NT2/D1 (cell line): Measurements from ENCODE around the gene DDX3Y.

ENCODE experiments used
- DNase-seq: peaks from one replicate; pipeline ENCODE4 v3.0.0-alpha.2; 2011; ENCODE audit warnings: low read depth, low spot score
- H3K27me3 ChIP-seq: 2 replicates; pipeline ENCODE4 v1.6.0; 2011; ENCODE audit warnings: mild to moderate bottlenecking; ENCODE audit not compliant: insufficient read length, insufficient read depth
- H3K36me3 ChIP-seq: 2 replicates; pipeline ENCODE4 v1.6.1; 2011; ENCODE audit warnings: mild to moderate bottlenecking, low read length, mixed read lengths; ENCODE audit not compliant: insufficient read depth, insufficient read length
- H3K4me1 ChIP-seq: 2 replicates; pipeline ENCODE4 v1.5.1; 2011; ENCODE audit not compliant: insufficient read depth, insufficient read length
- H3K4me3 ChIP-seq: 2 replicates; pipeline ENCODE4 v1.5.1; 2011; ENCODE audit warnings: low read depth; ENCODE audit not compliant: insufficient read length
- H3K9ac ChIP-seq: 2 replicates; pipeline ENCODE4 v1.6.0; 2011; ENCODE audit warnings: low read depth; ENCODE audit not compliant: insufficient read length
- H3K9me3 ChIP-seq: 2 replicates; pipeline ENCODE4 v1.5.1; 2011; ENCODE audit warnings: mild to moderate bottlenecking, low read length; ENCODE audit not compliant: insufficient read depth
- SUZ12 ChIP-seq: IDR thresholded peaks from 2 replicates; pipeline ENCODE4 v1.6.1; 2011; ENCODE audit not compliant: insufficient read length, insufficient read depth; ENCODE audit errors: extremely low read depth
- YY1 ChIP-seq: IDR thresholded peaks from 2 replicates; pipeline ENCODE4 v1.6.1; 2011; ENCODE audit not compliant: insufficient read length, insufficient read depth
- ZNF274 ChIP-seq: IDR thresholded peaks from 2 replicates; pipeline ENCODE4 v1.6.1; 2011; ENCODE audit warnings: mild to moderate bottlenecking, low read depth, low read length

The DDX3Y gene

DNA sequence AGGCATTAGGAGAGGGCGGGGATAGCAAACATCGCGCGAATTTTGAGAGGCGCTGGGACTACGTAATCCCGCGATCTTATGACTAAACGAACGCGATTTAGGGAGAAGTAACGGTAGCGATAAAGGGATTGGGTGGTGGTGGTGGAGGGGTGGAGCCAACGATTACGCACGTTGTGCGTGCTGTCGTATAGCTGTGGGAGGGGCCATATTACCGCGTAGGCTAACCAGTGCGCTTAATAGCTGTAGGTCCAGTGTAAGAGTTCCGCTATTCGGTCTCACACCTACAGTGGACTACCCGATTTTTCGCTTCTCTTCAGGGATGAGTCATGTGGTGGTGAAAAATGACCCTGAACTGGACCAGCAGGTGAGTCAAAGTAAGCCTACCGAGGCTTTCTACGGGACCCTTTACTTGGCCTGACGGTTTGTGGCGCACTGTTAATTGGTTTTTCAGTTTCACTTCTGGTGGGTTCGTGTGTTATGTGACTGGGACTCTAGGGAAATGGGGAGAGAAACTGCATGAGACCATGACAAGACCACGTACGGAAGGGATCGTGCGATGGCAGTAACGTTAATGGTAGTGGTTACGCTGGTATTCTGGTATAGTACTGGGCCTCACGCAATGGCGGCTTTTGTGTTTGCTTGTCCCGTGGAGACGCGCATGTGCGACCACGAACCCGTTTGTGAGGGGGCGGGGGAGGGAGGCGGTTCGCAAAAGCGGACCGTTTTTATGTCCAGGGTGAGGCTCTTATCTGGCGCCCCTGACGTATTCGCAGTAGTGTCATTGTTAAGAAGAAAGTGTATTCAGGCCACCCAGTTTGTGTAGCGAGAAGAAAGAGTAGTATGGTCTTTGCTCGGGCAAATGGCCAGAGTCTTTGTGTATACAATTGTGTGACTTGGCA is at the start of gene DDX3Y:
DDX3Y (plus strand) TSS at position 251 of the 899 bp plus-strand sequence; CDS start at position 320, 69 bp downstream.
- peak within 1 kb of the TSS; percentile 74 for H3K9ac ChIP-seq
- no peaks in the 10 kb centered on the region for H3K4me1 ChIP-seq
- no peaks in the 10 kb centered on the region for H3K36me3 ChIP-seq
- H3K27me3 ChIP-seq: no peaks in the 10 kb centered on the region
- no peaks in the 10 kb centered on the region for H3K9me3 ChIP-seq
- H3K4me3 ChIP-seq: peak within 1 kb of the TSS; percentile 83
- DNase-seq: peak; percentile 72
- no peak for TF ChIP-seq ZNF274
- TF ChIP-seq SUZ12: no peak
- no peak for TF ChIP-seq YY1

DNA sequence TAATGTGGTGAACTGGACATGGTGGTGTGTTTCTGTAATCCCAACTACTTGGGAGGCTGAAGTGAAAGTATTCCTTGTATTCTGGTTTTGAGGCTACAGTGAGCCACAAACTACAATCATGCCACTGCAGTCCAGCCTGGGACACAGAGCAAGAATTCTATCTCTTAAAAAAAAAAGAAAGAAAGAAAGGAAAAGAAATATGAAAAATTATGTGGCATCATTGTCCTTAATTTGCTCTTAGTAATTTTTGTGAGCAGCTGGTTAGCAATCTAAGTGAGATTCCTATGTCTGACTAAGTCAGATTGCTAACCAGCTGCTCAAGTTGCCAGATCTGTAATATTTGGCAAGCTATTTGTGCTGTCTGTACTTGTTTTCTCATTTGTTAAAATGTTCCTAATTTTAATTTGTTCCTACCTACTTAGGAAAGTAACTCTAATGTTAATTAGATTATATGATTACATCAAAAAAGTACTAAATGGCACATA is 48.8 kb upstream of the DDX3Y start:
- DNase-seq: no peak
- Histone ChIP-seq H3K27me3 (no peaks in the 10 kb centered on the region), H3K9me3 (no peaks in the 10 kb centered on the region), H3K4me1 (no peaks in the 10 kb centered on the region), H3K9ac (no peak overlapping the region), H3K4me3 (no peak overlapping the region), H3K36me3 (peaks cover 7% of the 10 kb centered on the region)
- TF ChIP-seq YY1: no peak
- TF ChIP-seq SUZ12: no peak
- no peak for TF ChIP-seq ZNF274

DNA sequence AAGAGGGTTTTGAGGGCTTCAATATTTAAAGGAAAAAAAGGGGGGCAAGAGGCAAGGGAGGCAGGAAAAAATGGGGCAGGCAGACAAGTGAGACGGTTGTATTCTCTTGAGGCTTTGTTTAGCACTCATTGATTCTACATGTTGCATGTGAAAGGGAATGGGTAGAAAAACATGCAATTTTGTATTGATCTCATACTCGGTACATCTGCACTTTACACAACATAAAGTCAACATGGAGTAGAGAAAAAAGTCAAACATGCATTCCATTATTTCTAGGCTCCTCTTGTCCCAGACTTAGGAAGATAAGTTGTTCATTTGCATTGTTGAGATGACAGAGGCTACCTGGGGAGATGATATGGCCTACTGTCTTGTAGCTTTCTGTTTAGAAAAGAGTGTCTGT is 36.7 kb upstream of the DDX3Y start:
- no peaks in the 10 kb centered on the region for H3K9me3 ChIP-seq
- DNase-seq: no peak
- TF ChIP-seq YY1: no peak
- TF ChIP-seq ZNF274: no peak

DNA sequence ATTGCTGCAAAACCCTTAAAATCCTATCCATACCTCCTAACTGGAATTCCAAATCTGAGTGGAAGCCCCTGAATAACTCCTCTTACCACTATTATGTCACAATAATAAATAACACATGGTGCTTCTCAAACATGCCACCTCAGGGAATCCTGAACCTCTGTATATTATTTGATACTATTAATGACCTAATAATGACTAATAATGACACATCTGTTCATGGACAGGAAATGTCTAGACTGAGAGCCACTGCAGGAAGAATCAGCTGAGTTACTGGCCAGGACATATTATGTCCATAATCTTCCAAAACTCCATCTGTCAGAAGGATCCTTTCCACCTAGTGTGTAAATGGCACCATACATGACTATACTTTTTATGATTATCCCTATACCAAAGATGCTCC is 7.7 kb upstream of the DDX3Y start:
- no peak for DNase-seq
- Histone ChIP-seq H3K27me3 (no peaks in the 10 kb centered on the region), H3K4me1 (no peaks in the 10 kb centered on the region), H3K9me3 (no peaks in the 10 kb centered on the region), H3K9ac (no peak overlapping the region), H3K36me3 (no peaks in the 10 kb centered on the region), H3K4me3 (no peak overlapping the region)
- no peak for TF ChIP-seq SUZ12
- TF ChIP-seq ZNF274: no peak
- no peak for TF ChIP-seq YY1

More for the DNA sequence above, 36.7 kb upstream of the DDX3Y start:
- H3K4me3 ChIP-seq: no peak overlapping the region
- H3K27me3 ChIP-seq: no peaks in the 10 kb centered on the region
- H3K9ac ChIP-seq: no peak overlapping the region
- no peaks in the 10 kb centered on the region for H3K4me1 ChIP-seq
- no peaks in the 10 kb centered on the region for H3K36me3 ChIP-seq

DNA sequence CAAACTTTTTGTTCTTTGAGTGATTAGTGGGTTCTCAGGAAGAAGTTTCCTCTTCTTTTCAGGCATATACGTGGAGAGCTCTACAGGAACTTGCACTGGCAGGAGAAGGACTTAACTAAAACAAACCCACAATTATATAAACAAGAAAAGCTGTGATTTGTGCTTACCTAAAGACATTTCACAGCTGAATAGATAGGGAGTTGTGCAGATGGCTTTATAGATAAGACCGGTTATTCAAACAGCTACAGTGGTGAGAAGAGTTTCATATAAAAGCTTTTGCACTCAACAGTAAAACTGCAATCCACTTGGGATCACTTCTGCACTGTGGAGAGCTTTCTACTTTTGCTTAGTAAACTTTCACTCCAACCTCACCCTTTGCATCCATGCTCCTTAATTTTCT is 6.1 kb upstream of the DDX3Y start:
- no peaks in the 10 kb centered on the region for H3K9me3 ChIP-seq
- no peaks in the 10 kb centered on the region for H3K4me1 ChIP-seq
- no peak overlapping the region for H3K9ac ChIP-seq
- TF ChIP-seq SUZ12: no peak
- TF ChIP-seq ZNF274: no peak
- no peak for TF ChIP-seq YY1
- no peaks in the 10 kb centered on the region for H3K27me3 ChIP-seq
- H3K36me3 ChIP-seq: no peaks in the 10 kb centered on the region
- no peak for DNase-seq
- no peak overlapping the region for H3K4me3 ChIP-seq

DNA sequence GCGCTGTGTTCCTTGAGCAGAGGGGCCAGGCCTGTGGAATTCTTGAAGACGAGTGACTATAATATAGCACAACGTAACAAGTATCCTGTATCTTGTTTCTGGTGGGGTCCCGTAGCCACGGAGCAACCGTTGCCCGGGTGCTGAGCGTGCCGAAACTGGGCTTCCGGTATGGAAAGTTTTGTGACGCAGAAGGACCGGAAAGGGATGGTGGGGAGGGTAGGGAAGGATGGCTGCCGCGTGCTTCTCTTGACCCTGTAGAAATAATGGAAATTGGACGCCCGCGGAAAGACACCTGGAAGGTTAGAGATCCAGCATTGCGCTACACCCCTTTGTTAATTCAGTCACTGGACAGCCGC is 827 bp downstream of the DDX3Y start:
- no peaks in the 10 kb centered on the region for H3K36me3 ChIP-seq
- H3K9ac ChIP-seq: peak overlapping the region; percentile 74
- TF ChIP-seq YY1: no peak
- TF ChIP-seq ZNF274: no peak
- TF ChIP-seq SUZ12: no peak
- peak overlapping the region; percentile 83 for H3K4me3 ChIP-seq
- no peaks in the 10 kb centered on the region for H3K4me1 ChIP-seq
- H3K27me3 ChIP-seq: no peaks in the 10 kb centered on the region
- H3K9me3 ChIP-seq: no peaks in the 10 kb centered on the region
- DNase-seq: no peak

DNA sequence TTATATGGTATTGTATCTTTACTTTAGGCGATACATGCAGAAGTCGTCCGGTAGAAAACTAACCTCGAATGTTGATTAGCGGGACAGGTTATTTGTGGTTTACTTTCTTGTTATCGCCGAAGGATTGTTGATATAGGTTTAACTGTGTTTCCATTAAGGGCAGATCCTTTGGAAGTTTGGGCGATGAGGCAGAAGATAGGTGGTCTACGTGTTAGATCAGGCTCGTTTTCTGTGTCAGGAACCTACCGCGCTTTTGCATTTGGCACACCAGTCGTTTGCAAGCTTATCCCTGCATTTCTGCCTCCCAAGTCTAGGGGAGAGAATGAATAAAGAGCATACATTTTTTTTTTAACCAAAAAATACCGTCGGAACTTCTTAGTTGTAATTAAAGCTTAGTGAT is 1.2 kb downstream of the DDX3Y start:
- Histone ChIP-seq H3K4me3 (peak overlapping the region; percentile 83), H3K9ac (peak overlapping the region; percentile 74), H3K36me3 (no peaks in the 10 kb centered on the region), H3K9me3 (no peaks in the 10 kb centered on the region), H3K27me3 (no peaks in the 10 kb centered on the region), H3K4me1 (no peaks in the 10 kb centered on the region)
- no peak for DNase-seq
- TF ChIP-seq SUZ12: no peak
- TF ChIP-seq ZNF274: no peak
- TF ChIP-seq YY1: no peak
